DMS 273 (cell line): ENCODE measurements around the gene C5orf34.
"Not testable (repeated sequence)": the region's sequence is repeated elsewhere in the genome, so short reads cannot be mapped to it uniquely, and the experiment has no call there.

Source experiments
- DNase-seq: peaks from one replicate; lab custom pipeline; 2025; ENCODE audit not compliant: unreplicated experiment; lab: John Stamatoyannopoulos, UW

Gene C5orf34, protein sequence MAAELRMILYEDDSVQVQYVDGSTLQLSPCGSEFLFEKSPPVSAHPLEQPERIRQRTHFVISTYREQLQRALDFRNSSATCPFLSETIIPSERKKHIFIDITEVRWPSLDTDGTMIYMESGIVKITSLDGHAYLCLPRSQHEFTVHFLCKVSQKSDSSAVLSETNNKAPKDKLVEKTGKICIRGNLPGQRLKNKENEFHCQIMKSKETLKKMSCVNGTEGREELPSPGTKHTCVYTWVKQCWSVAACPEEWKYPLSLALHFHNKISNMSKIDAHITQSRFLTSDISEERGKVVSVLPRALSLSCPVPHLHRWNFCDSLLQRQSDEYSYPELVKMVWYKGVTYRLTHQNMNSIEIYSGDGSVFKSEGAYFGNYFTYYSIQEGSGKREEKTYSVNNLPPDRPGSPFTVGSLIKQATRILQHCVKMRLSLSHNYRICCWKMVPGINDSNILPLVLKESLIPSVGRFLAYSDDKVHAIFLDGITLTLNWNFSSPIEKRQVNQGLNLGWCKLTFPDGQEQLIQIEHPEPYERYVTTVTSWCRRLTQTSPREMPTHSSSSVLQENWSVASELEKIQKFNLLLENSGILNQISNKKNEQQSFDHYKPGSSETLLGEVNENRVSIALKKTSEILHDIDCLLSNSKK

DNA sequence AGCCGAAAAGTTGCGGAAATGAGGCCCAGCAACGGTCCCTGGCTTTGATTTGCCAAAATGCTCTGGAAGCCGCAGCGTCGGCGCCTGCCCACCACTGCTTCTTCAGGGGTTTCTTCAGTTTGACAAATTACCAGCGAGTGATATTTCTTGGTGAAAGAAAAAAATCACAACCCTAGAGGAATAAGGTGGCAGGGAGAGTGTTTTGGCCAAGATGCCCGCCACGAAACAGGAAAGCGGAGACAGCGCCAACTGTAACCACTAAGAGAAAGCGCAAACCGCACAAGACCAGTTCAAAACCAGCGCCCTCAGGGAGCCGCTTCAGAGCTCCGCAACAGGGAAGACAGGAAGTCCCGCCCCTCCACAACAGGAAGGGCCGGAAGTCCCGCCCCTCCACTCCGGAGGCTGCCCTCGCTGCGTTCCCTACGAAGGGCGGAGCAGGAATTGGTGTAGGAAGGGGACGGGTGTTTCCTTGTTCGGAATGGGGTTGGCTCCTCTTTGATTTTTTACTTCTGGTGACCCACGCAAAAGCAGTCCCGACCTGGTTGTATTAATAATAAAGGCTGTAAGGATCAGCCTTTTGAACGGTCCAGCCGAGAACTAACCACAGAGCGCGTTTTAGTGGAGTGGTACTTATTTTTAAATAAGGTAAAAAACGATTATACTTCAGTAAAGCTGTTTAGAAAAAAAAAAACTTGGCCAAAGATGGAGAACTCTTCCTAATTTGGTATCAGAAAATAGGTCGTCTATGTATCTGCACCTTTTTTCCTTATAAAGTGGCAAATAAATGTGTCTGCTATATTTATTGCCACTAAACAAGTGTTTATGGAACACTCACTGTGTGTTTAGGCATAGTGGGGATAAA is at the start of gene C5orf34:
Gene C5orf34 (minus strand): TSS at position 333 of the 862 bp plus-strand sequence. CDS start 5,809 bp downstream, outside the sequence.
- peak; percentile 99 for DNase-seq

- DNase-seq, result no peak
Observed at GRCh38 chr5:43564289-43564850, 49.4 kb upstream of the C5orf34 start.

DNA sequence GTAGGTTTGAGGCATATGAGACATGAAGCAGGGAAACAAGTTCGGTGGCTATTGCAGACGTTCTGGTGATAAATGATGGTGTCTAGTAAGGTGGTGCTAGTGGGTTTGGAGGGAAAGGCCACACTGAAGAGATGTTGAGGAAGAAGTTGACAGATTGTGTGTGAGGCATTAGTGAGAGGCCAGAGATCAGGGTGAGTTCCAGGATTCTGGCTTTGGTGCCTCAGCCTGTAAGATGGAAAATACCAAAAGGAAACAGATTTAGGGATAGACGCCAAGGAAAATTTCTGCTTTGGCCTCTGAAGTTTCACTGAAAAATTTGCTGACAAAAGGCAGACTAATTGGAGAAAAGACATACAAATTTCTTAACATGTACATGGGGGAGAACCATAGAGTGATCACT is 48.4 kb upstream of the C5orf34 start:
- DNase-seq, result no peak

DNA sequence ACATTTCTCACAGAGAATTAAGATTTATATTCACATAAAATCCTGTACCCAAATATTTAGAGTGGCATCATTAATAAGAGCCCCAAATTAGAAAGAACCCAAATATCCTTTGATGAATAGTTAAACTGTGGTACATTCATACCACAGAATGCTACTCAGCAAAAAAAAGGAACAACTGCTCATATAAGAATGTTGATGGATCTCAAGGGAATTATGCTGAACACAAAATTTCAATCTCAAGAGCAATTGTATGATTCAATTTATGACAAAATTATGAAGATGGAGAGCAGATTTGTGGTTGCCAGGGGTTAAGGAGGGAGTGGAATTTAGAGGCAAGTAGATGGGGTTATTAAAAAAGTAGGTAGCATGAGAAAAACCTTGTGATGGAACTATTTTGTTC is 46.4 kb upstream of the C5orf34 start:
- no peak for DNase-seq

- peak; percentile 65 for DNase-seq
Observed at GRCh38 chr5:43560128-43560527, 45.2 kb upstream of the C5orf34 start.

GRCh38 chr5:43556857-43557542 is 42.1 kb upstream of the C5orf34 start, which contains the start of gene PAIP1:
Gene PAIP1, minus strand, starts transcription at chr5:43557077. Its CDS starts 231 bp downstream, at chr5:43556846.
- DNase-seq, result peak; percentile 95

- DNase-seq, result not testable (repeated sequence)
Observed at GRCh38 chr5:43556607-43556856, 41.6 kb upstream of the C5orf34 start.

GRCh38 chr5:43555895-43556606 is 41.1 kb upstream of the C5orf34 start:
- DNase-seq, result peak; percentile 66

DNA sequence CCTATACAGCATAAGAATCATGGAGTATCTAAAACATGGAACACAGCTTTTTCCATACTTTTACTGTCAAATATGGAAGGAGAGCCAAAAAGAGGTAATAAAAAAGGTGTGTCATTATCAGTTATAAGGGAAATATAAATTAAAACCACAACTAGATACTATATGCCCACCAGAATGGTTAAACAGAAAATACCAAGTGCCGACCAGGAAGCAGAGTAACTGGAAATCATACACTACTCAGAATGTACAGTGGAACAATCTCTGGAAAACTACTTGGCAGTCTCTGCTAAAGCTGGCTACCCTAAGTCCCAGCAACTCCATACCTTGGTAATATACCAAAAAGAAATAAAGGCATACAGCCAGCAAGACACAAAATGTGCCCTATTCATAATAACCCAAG is 39.5 kb upstream of the C5orf34 start:
- no peak for DNase-seq

GRCh38 chr5:43553381-43553780 is 38.4 kb upstream of the C5orf34 start:
- no peak for DNase-seq

GRCh38 chr5:43551731-43552130 is 36.8 kb upstream of the C5orf34 start:
- DNase-seq, result no peak

DNA sequence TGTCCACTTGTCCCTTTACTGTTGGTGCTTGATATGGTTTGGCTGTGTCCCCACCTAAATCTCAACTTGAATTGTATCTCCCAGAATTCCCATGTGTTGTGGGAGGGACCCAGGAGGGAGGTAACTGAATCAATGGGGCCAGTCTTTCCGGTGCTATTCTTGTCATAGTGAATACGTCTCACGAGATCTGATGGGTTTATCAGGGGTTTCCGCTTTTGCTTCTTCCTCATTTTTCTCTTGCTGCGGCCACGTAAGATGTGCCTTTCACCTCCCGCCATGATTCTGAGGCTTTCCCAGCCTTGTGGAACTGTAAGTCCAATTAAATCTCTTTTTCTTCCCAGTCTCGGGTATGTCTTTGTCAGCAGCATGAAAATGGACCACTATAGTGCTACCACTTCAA is 34.3 kb upstream of the C5orf34 start:
- not testable (repeated sequence) for DNase-seq

- no peak for DNase-seq
Observed at GRCh38 chr5:43548358-43548757, 33.4 kb upstream of the C5orf34 start.

- no peak for DNase-seq
Observed at GRCh38 chr5:43547532-43547931, 32.6 kb upstream of the C5orf34 start.

DNA sequence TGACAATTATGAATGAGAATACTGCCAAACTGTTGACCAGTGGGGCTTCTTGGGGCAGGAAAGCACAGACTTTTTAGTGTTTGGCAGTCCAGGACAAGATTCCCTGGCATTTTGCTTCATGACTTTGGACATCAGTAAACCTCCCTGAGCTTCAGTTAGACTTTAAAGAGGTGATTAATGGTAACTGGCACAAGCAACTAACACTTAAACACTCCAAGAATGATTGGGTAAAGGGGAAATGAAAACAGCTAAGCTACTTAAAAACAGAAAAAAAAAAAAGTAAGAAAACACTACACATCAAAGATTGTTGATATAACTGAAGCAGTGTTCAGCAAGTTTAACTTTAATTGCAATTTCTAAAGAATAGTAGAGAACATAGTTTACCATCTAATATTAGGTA is 28.5 kb upstream of the C5orf34 start:
- DNase-seq, result no peak

GRCh38 chr5:43540746-43541145 is 25.8 kb upstream of the C5orf34 start:
- DNase-seq, result no peak

- DNase-seq, result no peak
Observed at GRCh38 chr5:43536972-43537371, 22.0 kb upstream of the C5orf34 start.

- DNase-seq, result no peak
Observed at GRCh38 chr5:43533646-43534045, 18.7 kb upstream of the C5orf34 start.

- no peak for DNase-seq
Observed at GRCh38 chr5:43530648-43531047, 15.7 kb upstream of the C5orf34 start.

DNA sequence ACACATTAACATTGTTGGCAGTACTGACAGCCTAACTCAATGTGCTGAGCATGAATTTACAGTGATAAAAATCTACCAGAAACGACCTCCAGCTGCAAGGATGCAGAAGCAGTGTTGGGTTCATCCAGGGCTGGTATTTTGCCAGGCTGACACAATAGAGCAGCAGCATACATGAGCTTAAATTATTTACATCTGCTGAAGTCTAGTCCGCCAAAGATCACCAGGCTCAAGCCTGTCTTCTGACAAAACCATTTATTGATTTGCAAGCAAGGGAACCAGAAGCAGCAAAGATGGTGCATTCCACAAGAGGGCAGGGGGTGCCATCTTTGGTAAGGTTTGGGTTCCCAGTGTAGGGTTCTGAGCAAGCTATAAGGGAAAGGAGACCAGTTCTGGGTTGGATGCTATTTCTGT is 8.7 kb upstream of the C5orf34 start:
- no peak for DNase-seq
